ENCODE measurements around the gene HORMAD2. TPM values are rescaled to one million over a fixed set of nuclear protein-coding genes. Genes with fewer than 3 reads are reported as not detected.

Gene HORMAD2
- polyA plus RNA-seq, 1 of the 3 experiments (the other 2 are of a cell fraction), result not detected

DNA sequence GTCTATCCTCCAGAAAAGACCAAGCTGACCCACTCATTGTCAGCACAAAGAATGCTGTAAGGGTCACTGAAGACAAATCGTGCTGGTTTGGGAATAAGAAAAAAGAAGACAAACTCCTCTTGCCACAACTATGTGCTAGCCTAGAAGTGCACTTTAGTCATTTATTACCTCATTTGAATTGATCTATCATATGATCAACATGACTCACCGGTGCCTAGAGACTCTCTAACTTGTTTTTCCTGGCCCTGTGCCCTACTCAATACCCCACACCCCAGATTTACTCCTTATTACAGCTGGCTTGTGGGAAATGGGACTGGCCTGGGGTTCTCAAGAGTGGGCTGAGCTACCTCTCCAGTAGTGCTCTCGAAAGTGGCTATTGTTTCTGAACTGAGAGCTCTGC lies 35.9 kb upstream of the HORMAD2 start (continued):
- TF ChIP-seq TAF1 (IDR thresholded peaks at IDR 0.05; ENCODE audit: borderline replicate concordance, low read depth, low read length) (peak; percentile 33; the same call in 1 of the 2 replicates), SMC3 (IDR thresholded peaks at IDR 0.05; ENCODE audit: low read depth, low read length) (no peak)
- TF ChIP-seq, protein P1, sequence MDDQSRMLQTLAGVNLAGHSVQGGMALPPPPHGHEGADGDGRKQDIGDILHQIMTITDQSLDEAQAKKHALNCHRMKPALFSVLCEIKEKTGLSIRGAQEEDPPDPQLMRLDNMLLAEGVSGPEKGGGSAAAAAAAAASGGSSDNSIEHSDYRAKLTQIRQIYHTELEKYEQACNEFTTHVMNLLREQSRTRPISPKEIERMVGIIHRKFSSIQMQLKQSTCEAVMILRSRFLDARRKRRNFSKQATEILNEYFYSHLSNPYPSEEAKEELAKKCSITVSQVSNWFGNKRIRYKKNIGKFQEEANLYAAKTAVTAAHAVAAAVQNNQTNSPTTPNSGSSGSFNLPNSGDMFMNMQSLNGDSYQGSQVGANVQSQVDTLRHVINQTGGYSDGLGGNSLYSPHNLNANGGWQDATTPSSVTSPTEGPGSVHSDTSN (IDR thresholded peaks at IDR 0.05), result peak; percentile 77

DNA sequence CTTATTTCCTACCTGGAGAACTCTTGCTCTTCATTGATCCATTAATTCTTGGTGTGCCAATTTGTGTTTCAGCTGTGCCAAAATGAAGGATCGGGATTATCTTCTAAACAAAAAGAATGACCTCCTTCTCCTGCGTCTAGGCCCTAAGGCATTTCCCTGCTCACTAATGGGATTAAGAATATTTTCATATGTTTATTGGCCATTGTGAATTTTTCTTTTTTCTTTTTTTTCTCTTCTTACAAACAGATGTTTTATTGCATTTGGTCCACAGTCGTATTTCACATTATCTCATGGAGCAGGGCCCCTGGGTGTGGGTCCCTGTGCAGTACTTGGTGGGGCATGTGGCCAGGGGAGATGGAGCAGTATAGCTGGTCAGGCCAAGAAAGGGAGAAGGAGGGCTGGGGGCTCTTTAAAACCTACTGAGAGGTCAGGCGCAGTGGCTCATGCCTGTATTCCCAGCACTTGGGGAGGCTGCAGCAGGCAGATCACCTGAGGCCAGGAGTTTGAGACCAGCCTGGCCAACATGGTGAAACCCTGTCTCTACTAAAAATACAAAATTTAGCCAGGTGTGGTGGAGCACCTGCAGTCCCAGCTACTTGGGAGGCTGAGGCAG lies 35.3 kb upstream of the HORMAD2 start:
- ChIA-PET POLR2A (no interaction called here), CTCF (interaction anchor here (0.6 to 1.7 kb wide), 2 partner anchors 10 to 13 kb away, joined by 3 to 6 read pairs; no protein-coding TSS in a partner anchor)
- Histone ChIP-seq H3K79me2 (ENCODE audit: insufficient read depth) (no peaks in the 10 kb centered on the region), H3K4me3 (ENCODE audit: low read depth in 2 of 2, low read length in 1 of 2) (no peak overlapping the region), H4K20me1 (ENCODE audit: insufficient read depth) (no peaks in the 10 kb centered on the region), H3K9ac (no peak overlapping the region), H3K36me3 (replicated peaks in 1 of 2; ENCODE audit: control insufficient read depth in 1 of 2, insufficient read depth in 2 of 2, low read length in 1 of 2) (no peaks in the 10 kb centered on the region), H3K4me2 (peak overlapping the region; percentile 60; the same call in 1 of the 2 replicates), H3K9me2 (no peaks in the 10 kb centered on the region), H3K27ac (ENCODE audit: low read depth in 2 of 2, low read length in 1 of 2) (peak overlapping the region; percentile 31 to 91; a peak in 3 of 4 replicates), H2AFZ (ENCODE audit: low read depth) (no peak overlapping the region), H3K9me3 (no peaks in the 10 kb centered on the region), H3F3A (replicated peaks; ENCODE audit: insufficient read depth) (peaks cover 21% of the 10 kb centered on the region), H3K27me3 (ENCODE audit: insufficient read depth) (no peaks in the 10 kb centered on the region), H3K4me1 (ENCODE audit: control insufficient read depth in 1 of 2, insufficient read depth in 2 of 2, low read depth in 1 of 2, low read length in 1 of 2) (peaks cover 0 to 27% of the 10 kb centered on the region in 2 experiments; a peak in 3 of 4 replicates)
- no peak for DNase-seq
- 84% methylated on average over 3 of the region's 4 CpGs for WGBS (ENCODE audit: low lambda C conversion rate)
- TF ChIP-seq, protein P2, sequence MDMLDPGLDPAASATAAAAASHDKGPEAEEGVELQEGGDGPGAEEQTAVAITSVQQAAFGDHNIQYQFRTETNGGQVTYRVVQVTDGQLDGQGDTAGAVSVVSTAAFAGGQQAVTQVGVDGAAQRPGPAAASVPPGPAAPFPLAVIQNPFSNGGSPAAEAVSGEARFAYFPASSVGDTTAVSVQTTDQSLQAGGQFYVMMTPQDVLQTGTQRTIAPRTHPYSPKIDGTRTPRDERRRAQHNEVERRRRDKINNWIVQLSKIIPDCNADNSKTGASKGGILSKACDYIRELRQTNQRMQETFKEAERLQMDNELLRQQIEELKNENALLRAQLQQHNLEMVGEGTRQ (IDR thresholded peaks at IDR 0.05; ENCODE audit: borderline replicate concordance, low read depth, low read length), result no peak
- TF ChIP-seq, protein P1 (IDR thresholded peaks at IDR 0.05), result no peak
- TF ChIP-seq TEAD4 (IDR thresholded peaks at IDR 0.05; ENCODE audit: borderline replicate concordance, insufficient read depth) (no peak), ELF1 (IDR thresholded peaks at IDR 0.05) (no peak), NRF1 (IDR thresholded peaks at IDR 0.05; ENCODE audit: low read depth, low read length) (no peak), POLR2AphosphoS5 (IDR thresholded peaks at IDR 0.05; ENCODE audit: low read depth, low read length) (no peak), FOSL2 (IDR thresholded peaks at IDR 0.05; ENCODE audit: borderline replicate concordance, low read depth) (no peak), SIN3A (IDR thresholded peaks at IDR 0.05; ENCODE audit: borderline replicate concordance, low read depth, low read length) (no peak)
- TF ChIP-seq, protein P3, sequence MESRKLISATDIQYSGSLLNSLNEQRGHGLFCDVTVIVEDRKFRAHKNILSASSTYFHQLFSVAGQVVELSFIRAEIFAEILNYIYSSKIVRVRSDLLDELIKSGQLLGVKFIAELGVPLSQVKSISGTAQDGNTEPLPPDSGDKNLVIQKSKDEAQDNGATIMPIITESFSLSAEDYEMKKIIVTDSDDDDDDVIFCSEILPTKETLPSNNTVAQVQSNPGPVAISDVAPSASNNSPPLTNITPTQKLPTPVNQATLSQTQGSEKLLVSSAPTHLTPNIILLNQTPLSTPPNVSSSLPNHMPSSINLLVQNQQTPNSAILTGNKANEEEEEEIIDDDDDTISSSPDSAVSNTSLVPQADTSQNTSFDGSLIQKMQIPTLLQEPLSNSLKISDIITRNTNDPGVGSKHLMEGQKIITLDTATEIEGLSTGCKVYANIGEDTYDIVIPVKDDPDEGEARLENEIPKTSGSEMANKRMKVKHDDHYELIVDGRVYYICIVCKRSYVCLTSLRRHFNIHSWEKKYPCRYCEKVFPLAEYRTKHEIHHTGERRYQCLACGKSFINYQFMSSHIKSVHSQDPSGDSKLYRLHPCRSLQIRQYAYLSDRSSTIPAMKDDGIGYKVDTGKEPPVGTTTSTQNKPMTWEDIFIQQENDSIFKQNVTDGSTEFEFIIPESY (IDR thresholded peaks at IDR 0.05; ENCODE audit: borderline replicate concordance, low read depth), result no peak
- TF ChIP-seq, protein P4, sequence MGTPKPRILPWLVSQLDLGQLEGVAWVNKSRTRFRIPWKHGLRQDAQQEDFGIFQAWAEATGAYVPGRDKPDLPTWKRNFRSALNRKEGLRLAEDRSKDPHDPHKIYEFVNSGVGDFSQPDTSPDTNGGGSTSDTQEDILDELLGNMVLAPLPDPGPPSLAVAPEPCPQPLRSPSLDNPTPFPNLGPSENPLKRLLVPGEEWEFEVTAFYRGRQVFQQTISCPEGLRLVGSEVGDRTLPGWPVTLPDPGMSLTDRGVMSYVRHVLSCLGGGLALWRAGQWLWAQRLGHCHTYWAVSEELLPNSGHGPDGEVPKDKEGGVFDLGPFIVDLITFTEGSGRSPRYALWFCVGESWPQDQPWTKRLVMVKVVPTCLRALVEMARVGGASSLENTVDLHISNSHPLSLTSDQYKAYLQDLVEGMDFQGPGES (IDR thresholded peaks at IDR 0.05; ENCODE audit: low read depth, low read length), result no peak
